A673 (cell line): Measurements from ENCODE around the gene AKR1D1. TPM values are rescaled to one million over a fixed set of nuclear protein-coding genes. Genes with fewer than 3 reads are reported as not detected.

Experiments used
- BruUV-seq: library from RNA; stranded (reverse); fragments of 400-500 nt; replicated peaks from 2 replicates; lab custom pipeline; 2021; lab: Mats Ljungman, UMichigan
- CTCF ChIA-PET: fragments of 300-600 bp; sonication (Branson Sonifier 250); formaldehyde crosslinking; loops from one replicate; lab custom pipeline; 2022; ENCODE audit warnings: antibody characterized with exemption; lab: Charles Lee
- POLR2A ChIA-PET: fragments of 300-600 bp; sonication (Branson Sonifier 250); formaldehyde crosslinking; loops from one replicate; lab custom pipeline; 2022; ENCODE audit warnings: antibody characterized with exemption; ENCODE audit not compliant: low non-redundant PET; lab: Charles Lee
- DNase-seq: peaks from one replicate; pipeline ENCODE4 v3.0.0-alpha.2; 2015; ENCODE audit warnings: low spot score
- H3K27ac ChIP-seq: fragments of 200-600 bp; sonication (generic); 2 replicates; pipeline ENCODE4 v1.5.1; 2016; ENCODE audit warnings: mixed run types, low read depth, mild to moderate bottlenecking, mixed read lengths, antibody characterized with exemption, low read length; ENCODE audit not compliant: poor library complexity, severe bottlenecking
- H3K27me3 ChIP-seq: fragments of 200-600 bp; sonication (generic); replicated peaks from 2 replicates; pipeline ENCODE4 v1.6.1; 2017; ENCODE audit warnings: mixed run types, low read depth, mild to moderate bottlenecking, mixed read lengths, antibody characterized with exemption, low read length; ENCODE audit not compliant: insufficient read depth, poor library complexity
- H3K36me3 ChIP-seq: fragments of 200-600 bp; sonication (generic); 2 replicates; pipeline ENCODE4 v1.6.1; 2016; ENCODE audit warnings: mixed run types, mild to moderate bottlenecking, mixed read lengths, antibody characterized with exemption, low read length; ENCODE audit not compliant: insufficient read depth, poor library complexity, severe bottlenecking
- H3K4me1 ChIP-seq: fragments of 200-600 bp; sonication (generic); 2 replicates; pipeline ENCODE4 v1.6.1; 2017; ENCODE audit warnings: mixed run types, mild to moderate bottlenecking, mixed read lengths, antibody characterized with exemption, low read length; ENCODE audit not compliant: insufficient read depth, poor library complexity, severe bottlenecking
- H3K4me3 ChIP-seq: fragments of 200-600 bp; sonication (generic); 2 replicates; pipeline ENCODE4 v1.5.1; 2016; ENCODE audit warnings: low read depth, mixed run types, mild to moderate bottlenecking, mixed read lengths, low read length; ENCODE audit not compliant: poor library complexity, severe bottlenecking
- H3K9me3 ChIP-seq: fragments of 200-600 bp; sonication (generic); 2 replicates; pipeline ENCODE4 v1.6.1; 2016; ENCODE audit warnings: mixed run types, low read depth, mild to moderate bottlenecking, mixed read lengths, antibody characterized with exemption, low read length; ENCODE audit not compliant: poor library complexity, severe bottlenecking
- CTCF ChIP-seq: fragments of 300-800, 200-600 bp; sonication (generic); conservative IDR thresholded peaks from 2 replicates; pipeline ENCODE4 v1.5.1; 2017; ENCODE audit warnings: low read depth, mild to moderate bottlenecking, antibody characterized with exemption, low read length, moderate library complexity, mixed read lengths
- EZH2 ChIP-seq: fragments of 200-600 bp; sonication (generic); IDR thresholded peaks from 2 replicates; pipeline ENCODE4 v1.6.1; 2017; ENCODE audit warnings: borderline replicate concordance, low read depth, mild to moderate bottlenecking, mixed read lengths, antibody characterized with exemption, low read length; ENCODE audit not compliant: poor library complexity, severe bottlenecking
- intact Hi-C: fragments of 100-400 bp; cut with micrococcal nuclease; formaldehyde crosslinking; loops from one replicate; pipeline ENCODE4 v1.10.0; 2022; ENCODE audit not compliant: unreplicated experiment
- total RNA-seq: library from RNA; stranded (reverse); gene quantifications from 2 replicates; pipeline ENCODE4 v1.2.3, GENCODE V29; 2021

The AKR1D1 gene
- total RNA-seq, 1 experiment from 2014 or later = not detected

- Histone ChIP-seq H3K4me3 (no peak overlapping the region), H3K27me3 (no peaks in the 10 kb centered on the region), H3K4me1 (no peaks in the 10 kb centered on the region), H3K27ac (no peak overlapping the region), H3K9me3 (no peaks in the 10 kb centered on the region), H3K36me3 (no peaks in the 10 kb centered on the region)
- no peak for DNase-seq
- BruUV-seq = no TSS peak
- TF ChIP-seq EZH2 (no peak), CTCF (no peak)
- intact Hi-C loops = no loop called here
- POLR2A ChIA-PET = no interaction called here
- CTCF ChIA-PET = no interaction called here
Observed at GRCh38 chr7:138127996-138128395, 51.7 kb downstream of the AKR1D1 start.

- CTCF ChIA-PET = no interaction called here
- BruUV-seq = no TSS peak
Observed at GRCh38 chr7:138129551-138130165, 53.4 kb downstream of the AKR1D1 start.

GRCh38 chr7:138137423-138138171 is 61.3 kb downstream of the AKR1D1 start:
- BruUV-seq = no TSS peak

More at GRCh38 chr7:138129551-138130165, 53.4 kb downstream of the AKR1D1 start:
- Histone ChIP-seq H3K27me3 (no peaks in the 10 kb centered on the region), H3K36me3 (no peaks in the 10 kb centered on the region), H3K9me3 (no peaks in the 10 kb centered on the region), H3K4me1 (no peaks in the 10 kb centered on the region), H3K4me3 (no peak overlapping the region), H3K27ac (no peak overlapping the region)
- intact Hi-C loops = no loop called here
- POLR2A ChIA-PET = no interaction called here
- TF ChIP-seq EZH2 (no peak), CTCF (no peak)
- no peak for DNase-seq

More at GRCh38 chr7:138137423-138138171, 61.3 kb downstream of the AKR1D1 start:
- CTCF ChIA-PET = no interaction called here
- Histone ChIP-seq H3K27ac (no peak overlapping the region), H3K27me3 (no peaks in the 10 kb centered on the region), H3K9me3 (no peaks in the 10 kb centered on the region), H3K4me3 (no peak overlapping the region), H3K4me1 (no peaks in the 10 kb centered on the region), H3K36me3 (no peaks in the 10 kb centered on the region)
- TF ChIP-seq EZH2 (no peak), CTCF (no peak)
- no peak for DNase-seq
- intact Hi-C loops = no loop called here
- POLR2A ChIA-PET = no interaction called here
